Right lobe of liver (tissue), 4 donors: ENCODE data around the gene RGPD3.
"Not testable (repeated sequence)": the region's sequence is repeated elsewhere in the genome, so short reads cannot be mapped to it uniquely, and the experiment has no call there.

Experiments
- CTCF ChIP-seq, 4 donors: fragments of 200-600 bp in 3 of 4; fragments of 450-650 bp in 1 of 4; IDR thresholded peaks; one replicate each; pipeline versions ENCODE4 v1.5.1 to v1.8.0; 2016 to 2022; ENCODE audit warnings: antibody characterized with exemption in 4 of 4, mild to moderate bottlenecking in 2 of 4
- POLR2A ChIP-seq: fragments of 450-650 bp; IDR thresholded peaks from one replicate; pipeline ENCODE4 v1.6.1; 2017; ENCODE audit warnings: antibody characterized with exemption, mild to moderate bottlenecking
- donor health status: DM: no; HTN: no; CAD: no.
- donor health status: DM: no; HTN: no; CAD: no.
- donor health status: DM: no; HTN: yes; CAD: no.

GRCh38 chr2:106492913-106493312 is 24.7 kb upstream of the RGPD3 start:
- not testable (repeated sequence) for TF ChIP-seq POLR2A; CTCF (IDR thresholded peaks at IDR 0.05)
